AG04450 (cell line): ENCODE data around the gene BCL2L2. TPM values are rescaled to one million over a fixed set of nuclear protein-coding genes. Genes with fewer than 3 reads are reported as not detected.

Source experiments
- CTCF ChIA-PET: fragments of 300-600, 350-600 bp; formaldehyde crosslinking; extraction: SDS; loops from one replicate; lab custom pipeline; 2022; ENCODE audit warnings: antibody characterized with exemption, inconsistent platforms; lab: Charles Lee
- POLR2A ChIA-PET: fragments of 350-600 bp; formaldehyde crosslinking; extraction: SDS; loops from one replicate; lab custom pipeline; 2021; ENCODE audit warnings: antibody characterized with exemption, inconsistent platforms; lab: Yijun Ruan, JAX
- DNase-seq: peaks from one replicate; pipeline ENCODE4 v3.0.0-alpha.2; 2011; ENCODE audit warnings: low read depth, low spot score
- H3K27ac ChIP-seq: one replicate; pipeline ENCODE4 v1.5.1; 2012; ENCODE audit warnings: low read depth, low read length, control low read depth
- H3K27me3 ChIP-seq: one replicate; pipeline ENCODE4 v1.6.0; 2012; ENCODE audit warnings: low read length; ENCODE audit not compliant: control insufficient read depth, insufficient read depth
- H3K4me3 ChIP-seq: 2 replicates; pipeline ENCODE4 v1.5.1; 2011; ENCODE audit warnings: mild to moderate bottlenecking, low read depth, low read length, control low read depth
- H3K9me3 ChIP-seq: 2 replicates; pipeline ENCODE4 v1.5.1; 2012; ENCODE audit warnings: low read length; ENCODE audit not compliant: control insufficient read depth, insufficient read depth
- polyA plus RNA-seq: library from polyadenylated mRNA; depleted of rRNA; stranded (reverse); fragments of >200 nt; gene quantifications from 2 replicates; pipeline ENCODE4 v1.2.3, GENCODE V29; 2011
- TF ChIP-seq, protein P1 (sequence below): IDR thresholded peaks from 2 replicates; pipeline ENCODE4 v1.5.1; 2011; ENCODE audit warnings: low read depth, low read length, control low read depth, inconsistent platforms

BCL2L2 gene
- polyA plus RNA-seq, 1 experiment, result 21.5 TPM

DNA sequence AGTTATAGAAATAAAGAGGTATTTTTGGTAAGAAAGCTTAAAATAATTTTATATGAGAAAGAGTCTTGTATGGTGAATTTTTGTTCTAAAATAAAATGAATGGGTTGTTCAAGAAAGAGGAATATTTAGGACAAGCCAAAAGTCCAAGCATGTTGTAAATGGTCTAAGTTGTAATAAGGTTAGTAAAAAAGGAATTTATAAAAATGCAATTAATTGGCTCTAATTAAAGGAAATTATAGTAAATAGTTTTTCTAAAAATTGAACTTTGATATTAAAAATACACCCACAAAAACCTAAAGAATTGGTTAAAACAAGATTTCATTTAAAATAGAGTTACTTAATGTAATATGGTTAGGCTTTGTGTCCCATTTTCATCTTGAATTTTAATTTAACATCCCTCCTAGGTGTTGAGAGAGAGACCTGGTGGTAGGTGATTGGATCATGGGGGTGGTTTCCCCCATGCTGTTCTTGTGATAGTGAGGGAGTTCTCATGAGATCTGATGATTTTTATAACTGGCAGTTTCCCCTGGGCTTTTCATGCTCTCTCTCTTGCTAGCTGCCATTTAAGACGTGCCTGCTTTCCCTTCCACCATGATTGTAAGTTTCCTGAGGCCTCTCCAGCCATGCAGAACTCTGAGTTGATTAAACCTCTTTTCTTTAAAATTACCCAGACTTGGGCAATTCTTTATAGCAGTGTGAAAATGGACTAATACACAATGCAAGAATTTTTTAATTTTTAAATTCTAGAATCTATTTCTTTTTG lies 33.1 kb downstream of the BCL2L2 start:
- ChIA-PET POLR2A (no interaction called here), CTCF (interaction anchor here (1.9 to 2.1 kb wide), 2 partner anchors 41 kb away, joined by 6 to 7 read pairs; no protein-coding TSS in a partner anchor)
- peaks cover 5% of the 10 kb centered on the region for H3K27me3 ChIP-seq
- H3K27ac ChIP-seq, result no peak overlapping the region
- no peak for DNase-seq
- H3K4me3 ChIP-seq, result no peak overlapping the region
- H3K9me3 ChIP-seq, result no peaks in the 10 kb centered on the region
- TF ChIP-seq, protein P1, sequence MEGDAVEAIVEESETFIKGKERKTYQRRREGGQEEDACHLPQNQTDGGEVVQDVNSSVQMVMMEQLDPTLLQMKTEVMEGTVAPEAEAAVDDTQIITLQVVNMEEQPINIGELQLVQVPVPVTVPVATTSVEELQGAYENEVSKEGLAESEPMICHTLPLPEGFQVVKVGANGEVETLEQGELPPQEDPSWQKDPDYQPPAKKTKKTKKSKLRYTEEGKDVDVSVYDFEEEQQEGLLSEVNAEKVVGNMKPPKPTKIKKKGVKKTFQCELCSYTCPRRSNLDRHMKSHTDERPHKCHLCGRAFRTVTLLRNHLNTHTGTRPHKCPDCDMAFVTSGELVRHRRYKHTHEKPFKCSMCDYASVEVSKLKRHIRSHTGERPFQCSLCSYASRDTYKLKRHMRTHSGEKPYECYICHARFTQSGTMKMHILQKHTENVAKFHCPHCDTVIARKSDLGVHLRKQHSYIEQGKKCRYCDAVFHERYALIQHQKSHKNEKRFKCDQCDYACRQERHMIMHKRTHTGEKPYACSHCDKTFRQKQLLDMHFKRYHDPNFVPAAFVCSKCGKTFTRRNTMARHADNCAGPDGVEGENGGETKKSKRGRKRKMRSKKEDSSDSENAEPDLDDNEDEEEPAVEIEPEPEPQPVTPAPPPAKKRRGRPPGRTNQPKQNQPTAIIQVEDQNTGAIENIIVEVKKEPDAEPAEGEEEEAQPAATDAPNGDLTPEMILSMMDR, result no peak

DNA sequence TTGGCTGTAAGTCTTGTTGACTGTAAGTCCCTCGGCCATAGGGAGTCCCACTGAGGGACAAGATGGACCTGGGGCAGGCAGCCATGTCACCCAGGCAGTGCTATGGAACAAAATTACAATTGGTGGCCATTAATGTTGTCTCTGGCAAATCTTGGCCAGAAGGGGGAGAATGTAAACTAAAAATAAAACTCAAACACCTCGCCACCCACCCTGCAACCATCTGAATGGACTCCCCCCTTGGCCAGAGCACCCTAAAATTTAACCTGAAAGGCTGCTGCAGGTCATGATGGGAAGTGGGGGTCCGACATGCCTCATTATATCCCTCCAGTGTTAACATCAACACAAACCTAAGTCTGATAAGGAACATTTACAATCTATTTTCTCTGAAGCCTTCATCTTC lies 37.8 kb downstream of the BCL2L2 start:
- DNase-seq, result no peak
- Histone ChIP-seq H3K27ac (no peak overlapping the region), H3K9me3 (no peaks in the 10 kb centered on the region), H3K27me3 (peaks cover 3% of the 10 kb centered on the region), H3K4me3 (no peak overlapping the region)
- POLR2A ChIA-PET, result no interaction called here
- CTCF ChIA-PET, result no interaction called here
- TF ChIP-seq, protein P1, result no peak

DNA sequence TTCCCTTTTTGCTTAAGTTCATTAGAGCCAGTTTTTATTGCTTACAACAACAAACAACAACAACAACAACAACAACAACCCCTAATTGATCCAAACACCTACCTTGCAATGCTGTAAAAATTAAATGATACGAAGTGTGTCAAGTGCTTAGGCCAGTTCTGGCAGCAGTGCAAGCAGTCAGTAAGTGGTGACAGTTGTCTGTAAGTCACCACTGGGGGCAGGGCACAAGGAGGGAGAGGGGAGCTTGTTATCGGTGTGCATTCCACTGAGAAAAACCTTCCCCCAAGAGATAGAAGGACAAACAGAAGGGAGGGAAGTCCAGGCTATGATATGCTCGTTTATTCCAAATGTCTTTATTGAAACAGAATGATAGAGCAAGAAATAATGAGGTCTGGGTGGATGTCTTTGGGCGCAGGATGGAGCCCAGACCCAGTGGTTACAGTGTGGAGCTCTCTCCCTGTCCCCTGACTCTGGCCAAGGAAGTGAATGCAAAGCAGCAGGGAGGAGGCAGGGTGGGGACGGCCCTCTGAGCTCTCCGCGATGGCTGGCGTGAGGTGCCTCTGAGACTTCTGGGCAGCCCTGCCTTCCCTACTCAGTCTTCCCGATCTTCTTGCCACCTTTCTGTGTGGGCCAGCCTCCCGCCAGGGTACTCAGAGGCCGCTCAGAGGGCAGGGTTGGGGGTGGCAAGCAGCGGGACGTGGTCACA lies 39.5 kb downstream of the BCL2L2 start:
- Histone ChIP-seq H3K4me3 (no peak overlapping the region), H3K27me3 (peaks cover 3% of the 10 kb centered on the region), H3K27ac (no peak overlapping the region), H3K9me3 (no peaks in the 10 kb centered on the region)
- ChIA-PET CTCF (interaction anchor here (1.1 to 1.7 kb wide), 2 partner anchors 19 to 34 kb away, joined by 4 to 11 read pairs; no protein-coding TSS in a partner anchor), POLR2A (no interaction called here)
- no peak for DNase-seq
- TF ChIP-seq, protein P1, result no peak

DNA sequence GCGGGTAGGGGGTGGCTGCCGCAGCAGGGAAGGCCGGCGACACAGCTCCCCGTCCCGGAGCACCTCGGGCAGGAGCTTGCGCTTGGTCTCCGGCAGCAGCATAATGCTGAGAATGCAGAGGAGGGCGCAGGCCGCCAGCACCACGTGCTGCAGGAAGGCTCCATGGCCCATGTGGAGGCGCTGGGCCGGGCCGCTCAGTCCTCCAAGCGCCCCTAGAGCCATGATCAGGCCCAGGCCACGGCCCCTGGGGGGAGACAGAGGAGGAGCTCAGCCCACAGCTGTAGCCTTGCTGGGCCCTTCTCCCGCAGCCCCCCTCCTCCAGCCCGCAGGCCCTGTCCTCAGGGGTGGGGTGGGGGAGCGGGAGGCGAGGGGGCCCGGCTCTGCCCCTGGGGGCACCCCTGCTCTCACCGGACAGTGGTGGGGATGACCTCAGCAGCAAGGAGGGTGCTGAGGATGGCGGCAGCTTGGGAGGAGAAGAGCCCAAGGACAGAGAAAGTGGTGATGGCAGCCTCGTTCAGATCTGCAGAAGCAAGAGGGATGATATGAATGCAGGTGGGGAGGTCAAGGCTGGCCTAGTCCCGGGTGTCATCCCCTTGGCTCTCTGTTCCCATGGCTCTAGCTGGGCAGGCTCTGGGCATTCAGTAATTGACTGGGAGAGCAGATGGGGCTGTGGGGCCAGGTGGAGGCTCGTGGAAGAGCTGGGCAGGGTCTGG lies 40.2 kb downstream of the BCL2L2 start:
- CTCF ChIA-PET, result interaction anchor here (0.9 to 1.7 kb wide), 2 partner anchors 33 kb away, joined by 4 to 11 read pairs; no protein-coding TSS in a partner anchor
- Histone ChIP-seq H3K27ac (no peak overlapping the region), H3K27me3 (peaks cover 3% of the 10 kb centered on the region), H3K9me3 (no peaks in the 10 kb centered on the region), H3K4me3 (no peak overlapping the region)
- no peak for DNase-seq
- TF ChIP-seq, protein P1, result no peak
- POLR2A ChIA-PET, result no interaction called here
